Right atrium auricular region (tissue), 2 donors: Measurements from ENCODE around the gene SLAMF6. TPM values are rescaled to one million over a fixed set of nuclear protein-coding genes. Genes with fewer than 3 reads are reported as not detected.

Experiments used
- DNase-seq: peaks from one replicate; pipeline ENCODE4 v3.0.0-alpha.2; 2019; ENCODE audit warnings: low spot score
- H3K27ac ChIP-seq, 2 donors: fragments of 200-600 bp; sonication (generic); 1 replicate in 1 of 2; 2 replicates in 1 of 2; pipeline ENCODE4 v1.5.1; 2016 to 2019
- H3K27me3 ChIP-seq, 2 donors: fragments of 200-600 bp; sonication (generic); one replicate each; pipeline versions ENCODE4 v1.5.1 to v1.6.0; 2017 to 2019
- H3K36me3 ChIP-seq: fragments of 200-600 bp; sonication (generic); one replicate; pipeline ENCODE4 v1.5.1; 2016
- H3K4me1 ChIP-seq, 2 donors: fragments of 200-600 bp; sonication (generic); one replicate each; pipeline versions ENCODE4 v1.5.1 to v1.6.0; 2017 to 2019
- H3K4me3 ChIP-seq, 2 donors: fragments of 200-600 bp; sonication (generic); 1 replicate in 1 of 2; 2 replicates in 1 of 2; pipeline ENCODE4 v1.5.1; 2017 to 2019; ENCODE audit warnings: mild to moderate bottlenecking in 1 of 2, moderate library complexity in 1 of 2
- H3K9me3 ChIP-seq, 2 donors: fragments of 200-600 bp; sonication (generic); one replicate each; pipeline ENCODE4 v1.5.1; 2019
- CTCF ChIP-seq, 2 donors: fragments of 200-600 bp; sonication (generic); IDR thresholded peaks; one replicate each; pipeline ENCODE4 v1.5.1; 2019; ENCODE audit warnings: antibody characterized with exemption in 2 of 2
- total RNA-seq, 2 donors: library from RNA; depleted of rRNA; stranded (reverse); fragments of >200 nt; gene quantifications; one replicate each; pipeline ENCODE4 v1.1.0, GENCODE V29; 2016

Gene SLAMF6
- 1 to 10 TPM in 1 of 2 donors, under 1 TPM in 1; 0.19 to 1.3 TPM for total RNA-seq

DNA sequence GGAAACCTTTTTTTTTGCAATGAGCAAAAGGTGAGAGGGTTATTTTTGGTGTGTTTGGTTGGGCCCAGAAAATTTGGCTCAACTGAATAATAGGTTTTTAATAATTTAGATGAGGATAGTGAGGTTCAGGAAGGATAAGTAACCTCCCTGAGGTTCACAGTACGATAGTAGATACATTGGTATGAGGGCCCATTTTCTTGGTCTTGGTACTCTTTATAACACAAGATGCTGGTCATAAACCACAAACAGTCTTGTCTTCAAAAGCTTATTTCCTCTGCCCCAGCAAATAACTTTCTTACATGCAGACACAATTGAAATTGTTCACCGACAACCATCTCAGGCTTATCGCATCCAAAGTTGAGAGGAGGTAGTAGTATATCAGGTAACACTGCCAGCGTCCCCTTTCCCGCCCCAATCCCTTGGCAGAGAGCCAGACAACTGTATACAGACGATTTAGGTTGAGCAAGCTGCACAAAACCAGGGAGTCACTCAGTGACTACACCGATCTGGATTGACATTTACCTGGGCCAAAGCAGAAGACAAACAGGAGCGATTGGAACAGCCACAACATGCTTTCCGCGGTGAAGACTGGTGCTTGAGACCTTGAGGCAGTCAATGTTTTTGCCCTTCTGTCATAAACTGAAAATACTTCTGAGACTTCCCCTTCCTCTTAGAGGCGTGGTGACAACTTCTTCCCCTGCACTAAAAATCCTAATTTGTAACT lies at the start of gene SLAMF6:
Gene SLAMF6, minus strand, starts transcription at position 634 of the 724 bp plus-strand sequence. Its CDS starts 63 bp downstream, at position 571.
- H3K4me1 ChIP-seq = no peaks in the 10 kb centered on the region
- H3K4me3 ChIP-seq = no peak within 1 kb of the TSS
- no peak within 1 kb of the TSS for H3K27ac ChIP-seq
- no peak for TF ChIP-seq CTCF (IDR thresholded peaks at IDR 0.05)
- H3K36me3 ChIP-seq = no peaks in the 10 kb centered on the region
- no peak for DNase-seq
- peaks cover 0 to 5% of the 10 kb centered on the region in 2 donors for H3K9me3 ChIP-seq
- no peaks in the 10 kb centered on the region for H3K27me3 ChIP-seq

GRCh38 chr1:160570840-160571239 lies 47.8 kb upstream of the SLAMF6 start:
- H3K9me3 ChIP-seq = no peaks in the 10 kb centered on the region
- H3K27ac ChIP-seq = no peak overlapping the region
- no peak for DNase-seq
- TF ChIP-seq CTCF (IDR thresholded peaks at IDR 0.05) = no peak
- H3K27me3 ChIP-seq = no peaks in the 10 kb centered on the region
- no peaks in the 10 kb centered on the region for H3K4me1 ChIP-seq
- no peak overlapping the region for H3K4me3 ChIP-seq
- H3K36me3 ChIP-seq = no peaks in the 10 kb centered on the region

- H3K4me3 ChIP-seq = no peak overlapping the region
- H3K9me3 ChIP-seq = no peaks in the 10 kb centered on the region
- no peak for DNase-seq
- H3K36me3 ChIP-seq = no peaks in the 10 kb centered on the region
- no peaks in the 10 kb centered on the region for H3K4me1 ChIP-seq
- H3K27ac ChIP-seq = no peak overlapping the region
- TF ChIP-seq CTCF (IDR thresholded peaks at IDR 0.05) = no peak
- no peaks in the 10 kb centered on the region for H3K27me3 ChIP-seq
These were observed 46.8 kb upstream of the SLAMF6 start for GRCh38 chr1:160569806-160570205.

GRCh38 chr1:160567858-160568682 lies 45.0 kb upstream of the SLAMF6 start:
- no peak overlapping the region for H3K4me3 ChIP-seq
- H3K27me3 ChIP-seq = no peaks in the 10 kb centered on the region
- no peak for TF ChIP-seq CTCF (IDR thresholded peaks at IDR 0.05)
- peaks cover 0 to 3% of the 10 kb centered on the region in 2 donors for H3K9me3 ChIP-seq
- H3K4me1 ChIP-seq = no peaks in the 10 kb centered on the region
- H3K36me3 ChIP-seq = no peaks in the 10 kb centered on the region
- no peak for DNase-seq
- no peak overlapping the region for H3K27ac ChIP-seq

DNA sequence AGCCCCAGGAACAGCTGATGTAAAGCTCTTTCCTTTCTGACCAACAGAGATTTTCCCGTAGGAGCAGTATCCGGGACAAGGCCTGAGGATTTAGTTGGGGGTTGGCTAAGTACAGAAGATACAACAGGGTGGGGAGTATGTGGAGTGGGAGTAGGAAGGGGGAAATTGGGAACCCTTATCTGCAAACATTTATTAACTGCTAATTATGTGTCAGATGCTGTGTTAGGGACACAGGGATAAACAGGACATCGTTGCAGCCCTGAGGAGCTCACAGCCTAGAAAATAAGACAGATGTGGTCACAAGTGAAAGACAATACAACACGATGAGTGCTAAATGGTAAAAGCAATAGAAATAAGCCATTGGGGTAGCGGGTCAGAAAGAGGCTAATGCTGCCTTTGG lies 44.3 kb upstream of the SLAMF6 start:
- Histone ChIP-seq H3K36me3 (no peaks in the 10 kb centered on the region), H3K4me1 (no peaks in the 10 kb centered on the region), H3K27ac (no peak overlapping the region), H3K4me3 (no peak overlapping the region), H3K9me3 (peaks cover 0 to 10% of the 10 kb centered on the region in 2 donors), H3K27me3 (no peaks in the 10 kb centered on the region)
- no peak for DNase-seq
- no peak for TF ChIP-seq CTCF (IDR thresholded peaks at IDR 0.05)
